NCI-H82 treated with DMSO at 0.1 percent for 48 hours (cell line): ENCODE data around the gene ADAM30.

ENCODE experiments used
- DNase-seq: peaks from one replicate; lab custom pipeline; 2025; ENCODE audit not compliant: unreplicated experiment; lab: John Stamatoyannopoulos, UW

Gene ADAM30

GRCh38 chr1:119909890-119910596 lies 13.7 kb upstream of the ADAM30 start:
- DNase-seq, result no peak

GRCh38 chr1:119908661-119909060 lies 12.3 kb upstream of the ADAM30 start:
- DNase-seq, result no peak

GRCh38 chr1:119906927-119907652 lies 10.8 kb upstream of the ADAM30 start:
- no peak for DNase-seq

- DNase-seq, result no peak
Measured at GRCh38 chr1:119903443-119903835, 7.1 kb upstream of the ADAM30 start.

- DNase-seq, result no peak
Measured at GRCh38 chr1:119902775-119903442, 6.6 kb upstream of the ADAM30 start.

GRCh38 chr1:119898981-119899720 lies 2.8 kb upstream of the ADAM30 start:
- DNase-seq, result no peak

- DNase-seq, result no peak
Measured at GRCh38 chr1:119898530-119898929, 2.2 kb upstream of the ADAM30 start.

GRCh38 chr1:119895102-119895501 lies 1.2 kb downstream of the ADAM30 start:
- no peak for DNase-seq

- DNase-seq, result no peak
Measured at GRCh38 chr1:119893827-119894700, 2.3 kb downstream of the ADAM30 start.

GRCh38 chr1:119893238-119893791 lies 3.0 kb downstream of the ADAM30 start:
- no peak for DNase-seq

GRCh38 chr1:119891386-119891785 lies 4.9 kb downstream of the ADAM30 start:
- DNase-seq, result no peak

- DNase-seq, result no peak
Measured at GRCh38 chr1:119888476-119888875, 7.8 kb downstream of the ADAM30 start.

GRCh38 chr1:119887427-119887826 lies 8.9 kb downstream of the ADAM30 start:
- DNase-seq, result no peak

GRCh38 chr1:119885903-119886783 lies 10.2 kb downstream of the ADAM30 start:
- DNase-seq, result no peak

- DNase-seq, result no peak
Measured at GRCh38 chr1:119884711-119885110, 11.6 kb downstream of the ADAM30 start.

GRCh38 chr1:119883826-119884225 lies 12.5 kb downstream of the ADAM30 start:
- no peak for DNase-seq

- DNase-seq, result no peak
Measured at GRCh38 chr1:119882132-119883049, 13.9 kb downstream of the ADAM30 start.
